ENCODE data around the gene IFI30.

GRCh38 chr19:18149596-18149975 lies 24.0 kb upstream of the IFI30 start:
- TF ChIP-seq CTCF (IDR thresholded peaks at IDR 0.05; ENCODE audit: low read depth, low read length, missing input control) (no peak), JUND (IDR thresholded peaks at IDR 0.05) (no peak), ATF3 (IDR thresholded peaks at IDR 0.05) (no peak), TAF1 (conservative IDR thresholded peaks at IDR 0.05) (no peak)
